ENCODE data around the gene NNAT.
"Not testable (repeated sequence)": the region's sequence is repeated elsewhere in the genome, so short reads cannot be mapped to it uniquely, and the experiment has no call there.

Gene NNAT

DNA sequence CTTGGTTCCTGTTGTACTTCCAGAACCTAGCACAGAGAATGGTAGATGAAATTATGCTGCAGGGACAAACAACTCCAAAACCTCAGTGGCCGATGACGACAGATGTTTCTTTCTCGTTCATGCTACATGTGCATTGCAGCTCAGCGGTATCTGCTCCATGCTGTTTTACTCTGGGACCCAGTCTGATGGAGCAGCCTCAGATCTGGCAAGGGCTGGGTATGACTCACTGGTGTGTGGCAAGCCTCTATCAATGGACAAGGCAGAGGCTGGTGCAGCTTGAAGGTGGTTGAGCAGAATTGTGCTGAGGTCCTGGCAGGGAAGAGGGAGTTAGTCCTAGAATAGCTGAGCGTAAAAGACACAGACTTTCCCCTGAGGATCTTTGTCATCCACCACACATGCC, 17.0 kb downstream of the NNAT start:
- Histone ChIP-seq H3K4me1 (ENCODE audit: insufficient read depth, low read length) (no peaks in the 10 kb centered on the region), H3K4me3 (ENCODE audit: low read length) (no peak overlapping the region), H3K9me3 (ENCODE audit: insufficient read depth, low read depth, low read length) (no peaks in the 10 kb centered on the region), H3K9ac (ENCODE audit: low read depth, low read length) (no peak overlapping the region), H3K36me3 (ENCODE audit: insufficient read depth, low read depth, low read length) (no peaks in the 10 kb centered on the region), H3K27me3 (ENCODE audit: insufficient read depth, low read length) (no peaks in the 10 kb centered on the region), H3K27ac (ENCODE audit: low read length) (no peak overlapping the region)

DNA sequence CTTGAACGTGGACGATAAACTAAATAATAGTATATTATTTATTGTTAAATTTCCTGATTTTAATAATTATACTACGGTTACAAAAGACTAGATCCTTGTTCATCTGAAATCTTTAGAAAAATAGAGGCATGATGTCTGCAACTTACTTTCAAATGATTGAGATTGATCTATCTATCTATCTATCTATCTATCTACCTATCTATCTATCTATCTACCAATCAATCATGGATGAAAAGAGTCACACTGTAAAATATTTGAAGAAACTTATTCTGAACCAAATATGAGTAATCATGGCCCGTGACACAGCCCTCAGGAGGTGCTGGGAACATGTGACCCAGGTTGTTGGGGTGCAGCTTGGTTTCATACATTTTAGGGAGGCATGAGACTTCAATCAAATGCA, 18.4 kb downstream of the NNAT start:
- Histone ChIP-seq H3K36me3 (ENCODE audit: insufficient read depth, low read depth, low read length) (no peaks in the 10 kb centered on the region), H3K9ac (ENCODE audit: low read depth, low read length) (no peak overlapping the region), H3K27me3 (ENCODE audit: insufficient read depth, low read length) (no peaks in the 10 kb centered on the region), H3K9me3 (ENCODE audit: insufficient read depth, low read depth, low read length) (no peaks in the 10 kb centered on the region), H3K4me3 (ENCODE audit: low read length) (no peak overlapping the region), H3K4me1 (ENCODE audit: insufficient read depth, low read length) (no peaks in the 10 kb centered on the region), H3K27ac (ENCODE audit: low read length) (no peak overlapping the region)

DNA sequence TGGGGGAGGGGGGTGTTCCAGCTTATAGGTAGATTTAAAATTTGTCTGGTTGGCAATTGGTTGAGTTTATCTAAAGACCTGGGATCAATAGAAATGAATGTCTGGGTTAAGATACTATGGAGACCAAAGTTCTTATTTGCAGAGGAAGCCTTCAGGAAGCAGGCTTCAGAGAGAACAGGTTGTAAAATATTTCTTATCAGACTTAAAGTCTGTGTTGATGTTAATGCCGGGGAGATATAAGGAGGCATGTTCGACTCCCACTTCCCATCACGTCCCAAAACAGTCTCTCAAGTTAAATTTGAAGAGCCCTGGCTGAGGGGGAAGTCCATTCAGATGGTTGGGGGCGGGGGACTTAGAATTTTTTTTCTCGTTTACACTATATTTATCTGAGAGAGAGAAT, 19.0 kb downstream of the NNAT start:
- H3K27ac ChIP-seq (ENCODE audit: low read length): no peak overlapping the region

DNA sequence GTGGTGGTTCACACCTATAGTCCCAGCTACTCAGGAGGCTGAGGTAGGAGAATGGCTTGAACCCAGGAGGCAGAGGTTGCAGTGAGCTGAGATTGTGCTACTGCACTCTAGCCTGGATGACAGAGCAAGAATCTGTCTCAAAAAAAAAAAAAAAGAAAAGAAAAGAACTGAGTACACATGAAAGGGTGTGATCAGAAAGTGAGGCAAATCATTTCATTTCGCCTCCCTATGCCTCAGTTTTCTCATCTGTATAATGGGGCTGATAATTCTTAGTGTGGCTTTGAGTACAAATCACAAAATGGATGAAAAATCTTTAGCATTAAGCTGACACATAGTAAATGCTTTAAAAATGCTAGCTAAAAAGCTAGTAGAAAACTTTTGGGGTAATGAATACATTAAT, 19.8 kb downstream of the NNAT start:
- H3K4me3 ChIP-seq (ENCODE audit: low read length); H3K9me3 ChIP-seq (ENCODE audit: insufficient read depth, low read depth, low read length); H3K27me3 ChIP-seq (ENCODE audit: insufficient read depth, low read length); H3K4me1 ChIP-seq (ENCODE audit: insufficient read depth, low read length); H3K36me3 ChIP-seq (ENCODE audit: insufficient read depth, low read depth, low read length); H3K27ac ChIP-seq (ENCODE audit: low read length); H3K9ac ChIP-seq (ENCODE audit: low read depth, low read length): not testable (repeated sequence)

More for the DNA sequence above, 19.0 kb downstream of the NNAT start:
- no peak overlapping the region for H3K4me3 ChIP-seq (ENCODE audit: low read length)
- no peaks in the 10 kb centered on the region for H3K4me1 ChIP-seq (ENCODE audit: insufficient read depth, low read length)
- H3K9me3 ChIP-seq (ENCODE audit: insufficient read depth, low read depth, low read length): no peaks in the 10 kb centered on the region
- H3K9ac ChIP-seq (ENCODE audit: low read depth, low read length): no peak overlapping the region
- H3K36me3 ChIP-seq (ENCODE audit: insufficient read depth, low read depth, low read length): no peaks in the 10 kb centered on the region
- no peaks in the 10 kb centered on the region for H3K27me3 ChIP-seq (ENCODE audit: insufficient read depth, low read length)

DNA sequence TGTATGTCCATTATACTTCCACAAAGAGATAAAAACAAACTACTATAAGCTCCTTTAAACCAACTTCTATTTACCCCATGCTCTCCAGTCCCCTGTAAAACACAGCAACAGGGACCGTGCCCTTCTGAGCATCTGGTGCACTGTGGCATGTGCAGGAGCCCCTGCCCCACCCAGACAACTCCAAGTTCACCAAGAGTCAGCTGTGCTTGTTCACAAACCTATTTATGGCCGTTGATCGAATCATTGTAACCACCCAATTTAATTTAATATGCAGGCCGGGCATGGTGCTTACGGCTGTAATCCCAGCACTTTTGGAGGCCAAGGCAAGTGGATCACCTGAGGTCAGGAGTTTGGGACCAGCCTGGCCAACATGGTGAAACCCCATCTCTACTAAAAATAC, 20.3 kb downstream of the NNAT start:
- Histone ChIP-seq H3K4me3 (ENCODE audit: low read length) (no peak overlapping the region), H3K9me3 (ENCODE audit: insufficient read depth, low read depth, low read length) (no peaks in the 10 kb centered on the region), H3K36me3 (ENCODE audit: insufficient read depth, low read depth, low read length) (no peaks in the 10 kb centered on the region), H3K9ac (ENCODE audit: low read depth, low read length) (no peak overlapping the region), H3K27me3 (ENCODE audit: insufficient read depth, low read length) (no peaks in the 10 kb centered on the region), H3K4me1 (ENCODE audit: insufficient read depth, low read length) (no peaks in the 10 kb centered on the region), H3K27ac (ENCODE audit: low read length) (no peak overlapping the region)

DNA sequence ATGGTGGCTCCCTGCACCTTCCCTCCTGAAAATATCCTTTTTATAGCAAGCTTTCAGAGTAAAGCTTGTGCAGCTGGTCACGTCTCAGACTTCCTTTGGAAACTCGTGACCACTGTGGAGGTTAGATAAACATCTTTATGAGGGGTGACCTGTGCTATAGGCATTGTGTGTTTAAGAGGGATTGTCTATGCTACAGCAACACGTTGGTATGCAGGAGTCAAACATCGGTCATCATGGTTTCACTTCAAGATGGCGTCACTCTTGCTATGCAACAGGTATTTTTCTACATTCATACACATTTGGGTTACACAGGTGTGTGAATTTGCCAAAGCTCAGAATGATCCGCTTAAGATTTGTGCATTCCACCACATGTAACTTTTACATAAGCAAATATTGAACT, 21.2 kb downstream of the NNAT start:
- H3K9ac ChIP-seq (ENCODE audit: low read depth, low read length): no peak overlapping the region
- H3K4me3 ChIP-seq (ENCODE audit: low read length): no peak overlapping the region

DNA sequence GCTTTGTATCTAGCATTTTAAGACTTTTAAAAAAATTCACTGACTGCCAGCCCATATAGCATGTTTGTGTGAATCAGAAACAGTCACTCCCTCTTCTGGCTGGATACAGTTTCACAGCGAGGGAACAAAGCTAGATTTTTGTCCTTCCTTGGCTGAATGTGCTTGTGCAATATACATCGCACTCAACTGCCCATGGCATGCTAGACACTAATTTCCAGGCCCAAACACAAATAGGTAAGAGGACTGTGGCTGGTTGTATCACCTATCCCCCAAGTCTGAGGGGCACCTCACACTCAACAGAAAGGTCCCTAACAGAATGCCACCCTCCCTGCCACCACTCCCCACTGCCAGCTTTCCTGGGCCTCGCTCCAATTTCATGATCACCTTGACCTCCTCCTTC, 22.8 kb downstream of the NNAT start:
- H3K27ac ChIP-seq (ENCODE audit: low read length): no peak overlapping the region

More for the DNA sequence above, 21.2 kb downstream of the NNAT start:
- Histone ChIP-seq H3K27ac (ENCODE audit: low read length) (no peak overlapping the region), H3K9me3 (ENCODE audit: insufficient read depth, low read depth, low read length) (no peaks in the 10 kb centered on the region), H3K27me3 (ENCODE audit: insufficient read depth, low read length) (no peaks in the 10 kb centered on the region), H3K4me1 (ENCODE audit: insufficient read depth, low read length) (no peaks in the 10 kb centered on the region), H3K36me3 (ENCODE audit: insufficient read depth, low read depth, low read length) (no peaks in the 10 kb centered on the region)

DNA sequence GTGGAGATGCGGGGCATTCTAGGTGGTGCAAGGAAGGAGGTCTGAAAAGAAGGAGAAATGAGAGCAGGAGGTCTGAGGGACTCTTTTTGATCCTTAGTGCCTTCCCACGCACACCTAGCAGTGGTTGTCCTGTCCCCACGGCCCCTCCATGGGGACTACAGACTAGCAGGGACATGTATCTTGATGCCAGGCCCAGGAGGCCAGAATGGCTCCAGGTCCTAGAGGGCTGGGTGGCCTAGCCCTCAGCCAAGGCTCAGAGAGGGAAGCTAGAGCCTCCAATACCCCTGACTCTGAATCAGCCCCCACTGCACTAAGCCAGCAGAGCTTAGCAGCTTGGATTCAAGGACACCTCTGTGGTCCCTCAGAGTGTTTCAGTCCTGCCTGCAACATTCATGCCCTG, 23.3 kb downstream of the NNAT start:
- H3K27ac ChIP-seq (ENCODE audit: low read length): no peak overlapping the region
- H3K4me3 ChIP-seq (ENCODE audit: low read length): no peak overlapping the region

More for the DNA sequence above, 22.8 kb downstream of the NNAT start:
- Histone ChIP-seq H3K9ac (ENCODE audit: low read depth, low read length) (no peak overlapping the region), H3K4me1 (ENCODE audit: insufficient read depth, low read length) (no peaks in the 10 kb centered on the region), H3K36me3 (ENCODE audit: insufficient read depth, low read depth, low read length) (no peaks in the 10 kb centered on the region), H3K4me3 (ENCODE audit: low read length) (no peak overlapping the region), H3K9me3 (ENCODE audit: insufficient read depth, low read depth, low read length) (no peaks in the 10 kb centered on the region), H3K27me3 (ENCODE audit: insufficient read depth, low read length) (no peaks in the 10 kb centered on the region)

DNA sequence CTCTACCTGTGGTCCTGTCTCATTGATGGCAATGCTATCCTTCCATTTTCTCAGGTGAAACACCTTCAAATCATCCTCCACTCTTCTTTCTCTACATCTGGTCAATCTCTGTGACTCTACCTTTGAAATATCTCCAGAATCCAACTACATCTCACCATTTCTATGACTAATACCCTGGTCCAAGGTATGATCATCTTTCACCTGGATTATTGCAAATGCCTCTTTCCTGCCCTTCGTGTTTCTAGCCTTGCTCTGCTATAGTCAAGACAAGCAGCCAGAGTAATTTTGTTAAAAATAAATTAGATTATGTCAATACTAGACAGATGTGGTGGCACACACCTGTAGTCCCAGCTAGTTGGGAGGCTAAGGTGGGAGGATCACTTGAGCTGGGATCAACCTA, 24.5 kb downstream of the NNAT start:
- no peak overlapping the region for H3K27ac ChIP-seq (ENCODE audit: low read length)
- peaks cover 5% of the 10 kb centered on the region; the same call in 1 of the 2 replicates for H3K4me1 ChIP-seq (ENCODE audit: insufficient read depth, low read length)
- H3K4me3 ChIP-seq (ENCODE audit: low read length): no peak overlapping the region
- H3K9ac ChIP-seq (ENCODE audit: low read depth, low read length): no peak overlapping the region
- H3K36me3 ChIP-seq (ENCODE audit: insufficient read depth, low read depth, low read length): no peaks in the 10 kb centered on the region
- no peaks in the 10 kb centered on the region for H3K9me3 ChIP-seq (ENCODE audit: insufficient read depth, low read depth, low read length)
- H3K27me3 ChIP-seq (ENCODE audit: insufficient read depth, low read length): no peaks in the 10 kb centered on the region

More for the DNA sequence above, 23.3 kb downstream of the NNAT start:
- H3K27me3 ChIP-seq (ENCODE audit: insufficient read depth, low read length): no peaks in the 10 kb centered on the region
- H3K36me3 ChIP-seq (ENCODE audit: insufficient read depth, low read depth, low read length): no peaks in the 10 kb centered on the region
- H3K9ac ChIP-seq (ENCODE audit: low read depth, low read length): no peak overlapping the region
- no peaks in the 10 kb centered on the region for H3K9me3 ChIP-seq (ENCODE audit: insufficient read depth, low read depth, low read length)
- H3K4me1 ChIP-seq (ENCODE audit: insufficient read depth, low read length): no peaks in the 10 kb centered on the region

DNA sequence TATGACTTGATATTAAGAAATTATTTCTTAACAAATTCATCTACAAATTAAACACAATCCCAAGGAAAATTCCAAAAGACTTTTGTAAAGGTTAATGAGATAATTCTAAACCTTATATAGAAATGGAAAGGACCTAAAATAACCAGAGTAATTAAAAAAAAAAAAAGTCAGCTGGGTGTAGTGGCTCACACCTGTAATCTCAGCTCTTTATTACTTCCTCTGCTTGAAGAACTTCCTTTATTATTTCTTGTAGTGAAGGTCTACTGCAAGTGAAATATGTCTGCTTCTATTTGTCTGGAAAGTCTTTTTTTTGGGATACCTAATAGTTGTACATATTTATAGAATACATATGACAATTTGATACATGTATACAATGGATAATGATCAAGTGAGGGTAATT, 26.9 kb downstream of the NNAT start:
- Histone ChIP-seq H3K27me3 (ENCODE audit: insufficient read depth, low read length) (no peaks in the 10 kb centered on the region), H3K36me3 (ENCODE audit: insufficient read depth, low read depth, low read length) (no peaks in the 10 kb centered on the region), H3K9ac (ENCODE audit: low read depth, low read length) (no peak overlapping the region), H3K27ac (ENCODE audit: low read length) (no peak overlapping the region), H3K4me1 (ENCODE audit: insufficient read depth, low read length) (peaks cover 5% of the 10 kb centered on the region; the same call in 1 of the 2 replicates), H3K4me3 (ENCODE audit: low read length) (no peak overlapping the region), H3K9me3 (ENCODE audit: insufficient read depth, low read depth, low read length) (no peaks in the 10 kb centered on the region)

DNA sequence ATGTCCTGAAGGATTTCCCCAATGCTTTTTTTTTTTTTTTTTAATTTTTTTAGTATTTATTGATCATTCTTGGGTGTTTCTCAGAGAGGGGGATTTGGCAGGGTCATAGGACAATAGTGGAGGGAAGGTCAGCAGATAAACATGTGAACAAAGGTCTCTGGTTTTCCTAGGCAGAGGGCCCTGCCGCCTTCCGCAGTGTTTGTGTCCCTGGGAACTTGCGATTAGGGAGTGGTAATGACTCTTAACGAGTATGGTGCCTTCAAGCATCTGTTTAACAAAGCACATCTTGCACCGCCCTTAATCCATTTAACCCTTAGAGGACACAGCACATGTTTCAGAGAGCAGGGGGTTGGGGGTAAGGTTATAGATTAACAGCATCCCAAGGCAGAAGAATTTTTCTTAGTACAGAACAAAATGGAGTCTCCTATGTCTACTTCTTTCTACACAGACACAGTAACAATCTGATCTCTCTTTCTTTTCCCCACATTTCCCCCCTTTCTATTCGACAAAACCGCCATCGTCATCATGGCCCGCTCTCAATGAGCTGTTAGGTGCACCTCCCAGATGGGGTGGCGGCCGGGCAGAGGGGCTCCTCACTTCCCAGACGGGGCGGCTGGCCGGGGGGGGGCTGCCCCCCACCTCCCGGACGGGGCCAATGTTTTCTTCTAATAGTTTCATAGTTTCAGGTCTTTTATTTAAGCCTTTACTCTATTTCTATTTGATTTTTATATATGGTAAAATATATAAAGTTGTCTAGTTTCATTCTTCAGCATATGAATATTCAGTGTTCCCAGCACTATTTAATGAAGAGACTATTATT, 29.3 kb downstream of the NNAT start:
- H3K27me3 ChIP-seq (ENCODE audit: insufficient read depth, low read length); H3K27ac ChIP-seq (ENCODE audit: low read length); H3K36me3 ChIP-seq (ENCODE audit: insufficient read depth, low read depth, low read length); H3K4me1 ChIP-seq (ENCODE audit: insufficient read depth, low read length); H3K9ac ChIP-seq (ENCODE audit: low read depth, low read length); H3K4me3 ChIP-seq (ENCODE audit: low read length); H3K9me3 ChIP-seq (ENCODE audit: insufficient read depth, low read depth, low read length): not testable (repeated sequence)

DNA sequence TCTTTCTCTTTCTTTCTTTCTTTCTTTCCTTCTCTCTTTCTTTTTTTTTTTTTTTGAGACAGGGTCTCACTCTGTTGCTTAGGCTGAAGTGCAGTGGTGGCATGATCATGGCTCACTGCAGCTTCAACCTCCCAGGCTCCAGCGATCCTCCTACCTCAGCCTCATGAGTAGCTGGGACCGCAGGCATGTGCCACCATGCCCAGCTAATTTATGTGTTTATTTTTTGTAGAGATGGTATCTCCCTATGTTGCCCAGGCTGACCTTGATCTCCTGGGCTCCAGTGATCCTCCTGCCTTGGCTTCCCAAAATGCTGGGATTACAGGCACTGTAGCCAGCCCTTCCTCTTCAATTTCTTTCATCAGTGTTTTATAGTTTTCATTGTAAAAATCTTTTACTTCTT, 30.6 kb downstream of the NNAT start:
- not testable (repeated sequence) for H3K9me3 ChIP-seq (ENCODE audit: insufficient read depth, low read depth, low read length); H3K36me3 ChIP-seq (ENCODE audit: insufficient read depth, low read depth, low read length); H3K9ac ChIP-seq (ENCODE audit: low read depth, low read length); H3K4me3 ChIP-seq (ENCODE audit: low read length); H3K27ac ChIP-seq (ENCODE audit: low read length); H3K4me1 ChIP-seq (ENCODE audit: insufficient read depth, low read length); H3K27me3 ChIP-seq (ENCODE audit: insufficient read depth, low read length)
